K562 (cell line): ENCODE data around the gene NR0B1. TPM values are rescaled to one million over a fixed set of nuclear protein-coding genes. Genes with fewer than 3 reads are reported as not detected.

Experiments used
- DIDO1 ChIP-seq: fragments of 450-650 bp; IDR thresholded peaks from 2 replicates; pipeline ENCODE4 v1.6.1; 2016; ENCODE audit warnings: low read depth, missing biosample characterization, missing genetic modification characterization
- HNRNPL ChIP-seq: fragments of 200-400 bp; formaldehyde crosslinking; IDR thresholded peaks from 2 replicates; pipeline ENCODE4 v1.6.1; 2017; ENCODE audit warnings: low read depth, mild to moderate bottlenecking, low read length
- KLF10 ChIP-seq: fragments of 250-450 bp; sonication (Bioruptor Pico); IDR thresholded peaks from 2 replicates; pipeline ENCODE4 v1.6.1; 2021; ENCODE audit warnings: matching md5 sums
- NCOA2 ChIP-seq, 2 experiments: fragments of 450-650 bp; IDR thresholded peaks; 2 replicates each; pipeline ENCODE4 v1.6.1; 2018; ENCODE audit warnings: mild to moderate bottlenecking in 2 of 2, moderate library complexity in 1 of 2; ENCODE audit not compliant: partially characterized antibody in 2 of 2
- PTBP1 ChIP-seq: fragments of 200-400 bp; formaldehyde crosslinking; IDR thresholded peaks from 2 replicates; pipeline ENCODE4 v1.6.1; 2017; ENCODE audit warnings: low read depth, low read length
- PURB ChIP-seq: sonication (generic); formaldehyde crosslinking; IDR thresholded peaks from 2 replicates; pipeline ENCODE4 v1.9.0; 2021; ENCODE audit warnings: low read depth, mild to moderate bottlenecking, missing genetic modification reagents
- TFAM ChIP-seq: fragments of 250-450 bp; sonication (Bioruptor Pico); conservative IDR thresholded peaks from 2 replicates; pipeline ENCODE4 v1.5.0; 2021; ENCODE audit warnings: mild to moderate bottlenecking, moderate library complexity
- ZBTB8A ChIP-seq: fragments of 450-650 bp; IDR thresholded peaks from 2 replicates; pipeline ENCODE4 v1.6.1; 2018; ENCODE audit warnings: mild to moderate bottlenecking, moderate library complexity; ENCODE audit not compliant: partially characterized antibody
- ZNF444 ChIP-seq: fragments of 250-450 bp; sonication (Bioruptor Pico); IDR thresholded peaks from 2 replicates; pipeline ENCODE4 v1.4.0; 2020; ENCODE audit warnings: mild to moderate bottlenecking, moderate library complexity
- polyA plus RNA-seq, 8 experiments: library from polyadenylated mRNA; depleted of rRNA in 4 of 8; stranded (reverse) in 5 of 8; unstranded in 3 of 8; fragments of >200 nt; fragmentation: Nextera tagmentation in 2 of 8; fragmentation: Illumina TruSeq in 1 of 8; extraction: Ambion mirVana in 2 of 8; extraction: Trizol in 1 of 8; gene quantifications; 2 replicates each; pipeline versions ENCODE4 v1.2.1 to v1.2.3, GENCODE V29; 2011 to 2014; ENCODE audit warnings: inconsistent platforms in 1 of 8, missing spikeins in 1 of 8
- total RNA-seq, 7 experiments: library from RNA; depleted of rRNA in 6 of 7; stranded (reverse); fragments of >200 nt in 6 of 7; fragmentation: Illumina TruSeq in 2 of 7; extraction: Trizol in 2 of 7; gene quantifications; 2 replicates each; pipeline versions ENCODE4 v1.2.1 to v1.2.3, GENCODE V29; 2011 to 2021; ENCODE audit warnings: low replicate concordance in 1 of 7
- TF ChIP-seq, protein P1 (sequence below): fragments of 450-650 bp; IDR thresholded peaks from 2 replicates; pipeline ENCODE4 v1.7.0; 2016; ENCODE audit warnings: borderline replicate concordance
- TF ChIP-seq, protein P2 (sequence below): sonication (generic); formaldehyde crosslinking; IDR thresholded peaks from 2 replicates; pipeline ENCODE4 v1.4.0; 2020; ENCODE audit warnings: mild to moderate bottlenecking, missing genetic modification reagents
- TF ChIP-seq, protein P3 (sequence below), 2 experiments: fragments of 450-650 bp; IDR thresholded peaks; 2 replicates each; pipeline ENCODE4 v1.6.1; 2018; ENCODE audit warnings: mild to moderate bottlenecking in 2 of 2, low read depth in 1 of 2; ENCODE audit not compliant: partially characterized antibody in 2 of 2
- TF ChIP-seq, protein P4 (sequence below): sonication (generic); formaldehyde crosslinking; IDR thresholded peaks from 2 replicates; pipeline ENCODE4 v1.8.0; 2023; ENCODE audit warnings: mild to moderate bottlenecking, missing genetic modification reagents
- TF ChIP-seq, protein P5 (sequence below): fragments of 250-450 bp; sonication (Bioruptor Pico); IDR thresholded peaks from 2 replicates; pipeline ENCODE4 v1.8.0; 2021; ENCODE audit warnings: borderline replicate concordance, mild to moderate bottlenecking, moderate library complexity; ENCODE audit not compliant: poor library complexity, severe bottlenecking

Gene NR0B1
- total and polyA plus RNA-seq, 9 of the 15 experiments (the other 6 are each of a cell fraction or from before 2014, with no cell fraction given), result not detected

DNA sequence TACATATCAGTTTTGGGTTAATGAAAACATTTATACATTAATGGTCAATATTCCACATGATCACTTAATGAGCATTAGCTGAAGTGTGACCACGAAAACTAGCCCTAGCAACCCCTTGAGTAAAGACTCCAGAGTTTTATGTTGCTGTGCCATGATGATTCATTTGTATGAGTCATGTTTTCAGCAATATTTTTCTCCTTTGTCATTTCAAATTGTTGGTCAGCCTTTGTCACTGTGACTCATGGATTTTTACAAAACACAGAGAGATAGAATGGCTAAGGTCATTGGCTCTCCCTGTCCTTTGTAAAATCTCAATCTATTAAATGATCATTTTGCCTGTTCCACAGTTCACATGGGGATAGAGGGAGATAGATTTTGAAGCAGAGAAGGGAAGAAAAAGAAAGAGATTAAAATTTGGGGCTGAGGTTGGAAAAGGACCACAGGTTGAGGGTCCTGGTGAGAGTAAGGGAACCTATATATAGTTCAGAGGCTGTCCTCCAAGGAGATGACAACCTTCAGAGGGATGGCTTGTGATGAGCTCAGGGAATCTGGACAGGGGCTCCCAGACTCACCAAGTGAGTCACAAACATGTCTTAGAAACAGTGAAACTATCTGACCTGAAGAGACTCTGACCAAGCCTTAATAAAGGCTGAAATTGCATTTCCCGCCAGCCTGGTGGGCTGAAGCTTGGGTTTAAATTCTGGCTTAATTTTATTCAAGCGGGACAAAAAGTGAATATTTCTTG lies 25.6 kb downstream of the NR0B1 start (continued):
- TF ChIP-seq, protein P1, sequence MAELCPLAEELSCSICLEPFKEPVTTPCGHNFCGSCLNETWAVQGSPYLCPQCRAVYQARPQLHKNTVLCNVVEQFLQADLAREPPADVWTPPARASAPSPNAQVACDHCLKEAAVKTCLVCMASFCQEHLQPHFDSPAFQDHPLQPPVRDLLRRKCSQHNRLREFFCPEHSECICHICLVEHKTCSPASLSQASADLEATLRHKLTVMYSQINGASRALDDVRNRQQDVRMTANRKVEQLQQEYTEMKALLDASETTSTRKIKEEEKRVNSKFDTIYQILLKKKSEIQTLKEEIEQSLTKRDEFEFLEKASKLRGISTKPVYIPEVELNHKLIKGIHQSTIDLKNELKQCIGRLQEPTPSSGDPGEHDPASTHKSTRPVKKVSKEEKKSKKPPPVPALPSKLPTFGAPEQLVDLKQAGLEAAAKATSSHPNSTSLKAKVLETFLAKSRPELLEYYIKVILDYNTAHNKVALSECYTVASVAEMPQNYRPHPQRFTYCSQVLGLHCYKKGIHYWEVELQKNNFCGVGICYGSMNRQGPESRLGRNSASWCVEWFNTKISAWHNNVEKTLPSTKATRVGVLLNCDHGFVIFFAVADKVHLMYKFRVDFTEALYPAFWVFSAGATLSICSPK, result no peak
- TF ChIP-seq ZBTB8A (no peak), HNRNPL (no peak), PTBP1 (no peak), ZNF444 (CRISPR knock-in tag) (no peak), TFAM (CRISPR knock-in tag) (no peak), NCOA2 (IDR thresholded peaks at IDR 0.05; ENCODE audit: partially characterized antibody in 2 of 2) (peak in 1 of 2 experiments; percentile 14), KLF10 (no peak), DIDO1 (tag) (no peak), PURB (CRISPR knock-in tag) (no peak)
- TF ChIP-seq, protein P2, sequence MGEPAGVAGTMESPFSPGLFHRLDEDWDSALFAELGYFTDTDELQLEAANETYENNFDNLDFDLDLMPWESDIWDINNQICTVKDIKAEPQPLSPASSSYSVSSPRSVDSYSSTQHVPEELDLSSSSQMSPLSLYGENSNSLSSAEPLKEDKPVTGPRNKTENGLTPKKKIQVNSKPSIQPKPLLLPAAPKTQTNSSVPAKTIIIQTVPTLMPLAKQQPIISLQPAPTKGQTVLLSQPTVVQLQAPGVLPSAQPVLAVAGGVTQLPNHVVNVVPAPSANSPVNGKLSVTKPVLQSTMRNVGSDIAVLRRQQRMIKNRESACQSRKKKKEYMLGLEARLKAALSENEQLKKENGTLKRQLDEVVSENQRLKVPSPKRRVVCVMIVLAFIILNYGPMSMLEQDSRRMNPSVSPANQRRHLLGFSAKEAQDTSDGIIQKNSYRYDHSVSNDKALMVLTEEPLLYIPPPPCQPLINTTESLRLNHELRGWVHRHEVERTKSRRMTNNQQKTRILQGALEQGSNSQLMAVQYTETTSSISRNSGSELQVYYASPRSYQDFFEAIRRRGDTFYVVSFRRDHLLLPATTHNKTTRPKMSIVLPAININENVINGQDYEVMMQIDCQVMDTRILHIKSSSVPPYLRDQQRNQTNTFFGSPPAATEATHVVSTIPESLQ (CRISPR knock-in tag), result no peak
- TF ChIP-seq, protein P3, sequence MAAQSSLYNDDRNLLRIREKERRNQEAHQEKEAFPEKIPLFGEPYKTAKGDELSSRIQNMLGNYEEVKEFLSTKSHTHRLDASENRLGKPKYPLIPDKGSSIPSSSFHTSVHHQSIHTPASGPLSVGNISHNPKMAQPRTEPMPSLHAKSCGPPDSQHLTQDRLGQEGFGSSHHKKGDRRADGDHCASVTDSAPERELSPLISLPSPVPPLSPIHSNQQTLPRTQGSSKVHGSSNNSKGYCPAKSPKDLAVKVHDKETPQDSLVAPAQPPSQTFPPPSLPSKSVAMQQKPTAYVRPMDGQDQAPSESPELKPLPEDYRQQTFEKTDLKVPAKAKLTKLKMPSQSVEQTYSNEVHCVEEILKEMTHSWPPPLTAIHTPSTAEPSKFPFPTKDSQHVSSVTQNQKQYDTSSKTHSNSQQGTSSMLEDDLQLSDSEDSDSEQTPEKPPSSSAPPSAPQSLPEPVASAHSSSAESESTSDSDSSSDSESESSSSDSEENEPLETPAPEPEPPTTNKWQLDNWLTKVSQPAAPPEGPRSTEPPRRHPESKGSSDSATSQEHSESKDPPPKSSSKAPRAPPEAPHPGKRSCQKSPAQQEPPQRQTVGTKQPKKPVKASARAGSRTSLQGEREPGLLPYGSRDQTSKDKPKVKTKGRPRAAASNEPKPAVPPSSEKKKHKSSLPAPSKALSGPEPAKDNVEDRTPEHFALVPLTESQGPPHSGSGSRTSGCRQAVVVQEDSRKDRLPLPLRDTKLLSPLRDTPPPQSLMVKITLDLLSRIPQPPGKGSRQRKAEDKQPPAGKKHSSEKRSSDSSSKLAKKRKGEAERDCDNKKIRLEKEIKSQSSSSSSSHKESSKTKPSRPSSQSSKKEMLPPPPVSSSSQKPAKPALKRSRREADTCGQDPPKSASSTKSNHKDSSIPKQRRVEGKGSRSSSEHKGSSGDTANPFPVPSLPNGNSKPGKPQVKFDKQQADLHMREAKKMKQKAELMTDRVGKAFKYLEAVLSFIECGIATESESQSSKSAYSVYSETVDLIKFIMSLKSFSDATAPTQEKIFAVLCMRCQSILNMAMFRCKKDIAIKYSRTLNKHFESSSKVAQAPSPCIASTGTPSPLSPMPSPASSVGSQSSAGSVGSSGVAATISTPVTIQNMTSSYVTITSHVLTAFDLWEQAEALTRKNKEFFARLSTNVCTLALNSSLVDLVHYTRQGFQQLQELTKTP (IDR thresholded peaks at IDR 0.05; ENCODE audit: low read depth in 1 of 2, partially characterized antibody in 2 of 2), result peak in 1 of 2 experiments; percentile 21
- TF ChIP-seq, protein P4, sequence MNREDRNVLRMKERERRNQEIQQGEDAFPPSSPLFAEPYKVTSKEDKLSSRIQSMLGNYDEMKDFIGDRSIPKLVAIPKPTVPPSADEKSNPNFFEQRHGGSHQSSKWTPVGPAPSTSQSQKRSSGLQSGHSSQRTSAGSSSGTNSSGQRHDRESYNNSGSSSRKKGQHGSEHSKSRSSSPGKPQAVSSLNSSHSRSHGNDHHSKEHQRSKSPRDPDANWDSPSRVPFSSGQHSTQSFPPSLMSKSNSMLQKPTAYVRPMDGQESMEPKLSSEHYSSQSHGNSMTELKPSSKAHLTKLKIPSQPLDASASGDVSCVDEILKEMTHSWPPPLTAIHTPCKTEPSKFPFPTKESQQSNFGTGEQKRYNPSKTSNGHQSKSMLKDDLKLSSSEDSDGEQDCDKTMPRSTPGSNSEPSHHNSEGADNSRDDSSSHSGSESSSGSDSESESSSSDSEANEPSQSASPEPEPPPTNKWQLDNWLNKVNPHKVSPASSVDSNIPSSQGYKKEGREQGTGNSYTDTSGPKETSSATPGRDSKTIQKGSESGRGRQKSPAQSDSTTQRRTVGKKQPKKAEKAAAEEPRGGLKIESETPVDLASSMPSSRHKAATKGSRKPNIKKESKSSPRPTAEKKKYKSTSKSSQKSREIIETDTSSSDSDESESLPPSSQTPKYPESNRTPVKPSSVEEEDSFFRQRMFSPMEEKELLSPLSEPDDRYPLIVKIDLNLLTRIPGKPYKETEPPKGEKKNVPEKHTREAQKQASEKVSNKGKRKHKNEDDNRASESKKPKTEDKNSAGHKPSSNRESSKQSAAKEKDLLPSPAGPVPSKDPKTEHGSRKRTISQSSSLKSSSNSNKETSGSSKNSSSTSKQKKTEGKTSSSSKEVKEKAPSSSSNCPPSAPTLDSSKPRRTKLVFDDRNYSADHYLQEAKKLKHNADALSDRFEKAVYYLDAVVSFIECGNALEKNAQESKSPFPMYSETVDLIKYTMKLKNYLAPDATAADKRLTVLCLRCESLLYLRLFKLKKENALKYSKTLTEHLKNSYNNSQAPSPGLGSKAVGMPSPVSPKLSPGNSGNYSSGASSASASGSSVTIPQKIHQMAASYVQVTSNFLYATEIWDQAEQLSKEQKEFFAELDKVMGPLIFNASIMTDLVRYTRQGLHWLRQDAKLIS (CRISPR knock-in tag), result no peak
- TF ChIP-seq, protein P5, sequence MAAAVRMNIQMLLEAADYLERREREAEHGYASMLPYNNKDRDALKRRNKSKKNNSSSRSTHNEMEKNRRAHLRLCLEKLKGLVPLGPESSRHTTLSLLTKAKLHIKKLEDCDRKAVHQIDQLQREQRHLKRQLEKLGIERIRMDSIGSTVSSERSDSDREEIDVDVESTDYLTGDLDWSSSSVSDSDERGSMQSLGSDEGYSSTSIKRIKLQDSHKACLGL, result no peak
